ENCODE measurements around the gene C14orf119.
A peak's percentile ranks its signal among the peaks of the same experiment; 100 is the strongest.
"Not testable (repeated sequence)": the region's sequence is repeated elsewhere in the genome, so short reads cannot be mapped to it uniquely, and the experiment has no call there.

The C14orf119 gene

GRCh38 chr14:23091294-23092225 is 3.7 kb upstream of the C14orf119 start:
- no peak for DNase-seq

- no peak for DNase-seq
These were observed 2.2 kb upstream of the C14orf119 start for GRCh38 chr14:23093104-23093503.

GRCh38 chr14:23093526-23093925 is 1.8 kb upstream of the C14orf119 start:
- DNase-seq, result no peak

DNA sequence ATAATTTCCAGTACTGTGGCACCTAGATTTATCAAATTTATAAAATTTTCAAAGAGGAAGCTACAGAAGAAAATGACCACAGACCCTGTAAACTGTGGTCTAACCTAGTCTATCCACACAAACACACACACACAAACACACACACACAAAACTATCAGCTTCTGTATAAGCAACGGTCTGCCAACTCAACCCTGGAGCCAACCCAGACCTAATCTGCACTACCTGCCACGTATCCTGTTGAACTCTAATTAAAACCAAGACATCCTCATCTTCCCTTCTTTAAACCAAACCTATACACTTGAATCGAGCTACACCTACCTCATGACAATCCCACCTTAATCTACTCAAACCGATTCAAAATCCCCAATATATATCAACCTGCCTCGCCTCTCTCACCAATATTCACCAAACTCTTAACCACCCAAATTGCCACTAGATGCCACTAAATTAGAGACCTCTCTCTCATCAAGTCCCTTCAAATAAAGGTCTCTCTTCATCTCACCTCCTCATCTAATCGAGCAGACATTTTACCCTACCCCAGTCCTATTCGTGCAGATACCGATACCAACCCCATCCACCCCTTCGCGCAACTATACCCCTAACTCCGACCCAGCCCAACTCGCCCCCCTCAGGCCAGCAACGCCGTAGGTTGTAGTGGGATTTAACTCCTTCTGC is 1.2 kb upstream of the C14orf119 start:
- peak; percentile 9 for DNase-seq

DNA sequence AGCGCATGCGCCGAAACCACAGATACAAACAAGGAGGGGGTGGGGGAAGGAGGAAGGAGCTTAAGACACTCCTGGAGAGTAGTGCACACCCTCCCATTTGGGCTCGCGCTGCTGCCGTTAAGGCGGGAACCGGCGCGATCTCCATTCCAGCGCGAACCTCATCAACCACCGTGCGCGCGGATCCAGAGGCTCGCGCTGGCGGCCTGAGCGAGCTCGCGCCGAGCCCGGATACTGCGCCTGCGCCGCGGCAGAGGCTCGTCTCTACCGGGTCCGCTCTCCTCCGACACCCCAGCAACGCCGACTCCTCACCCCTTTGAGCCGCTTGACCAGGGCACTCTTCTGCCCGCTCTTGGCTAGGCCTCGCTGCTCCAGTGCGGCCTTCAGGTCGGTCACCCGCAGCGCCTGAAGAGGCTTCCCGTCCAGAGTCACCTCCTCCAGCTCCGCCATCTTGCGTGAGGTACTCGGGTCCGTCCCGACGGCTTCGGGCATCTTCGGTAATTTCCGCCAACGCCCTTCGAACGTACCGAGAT is 574 bp upstream of the C14orf119 start, which contains the start of gene ACIN1:
Gene ACIN1 (minus strand): TSS at position 471 of the 530 bp plus-strand sequence. CDS start 24 bp downstream, at position 447.
- DNase-seq, result peak; percentile 84

DNA sequence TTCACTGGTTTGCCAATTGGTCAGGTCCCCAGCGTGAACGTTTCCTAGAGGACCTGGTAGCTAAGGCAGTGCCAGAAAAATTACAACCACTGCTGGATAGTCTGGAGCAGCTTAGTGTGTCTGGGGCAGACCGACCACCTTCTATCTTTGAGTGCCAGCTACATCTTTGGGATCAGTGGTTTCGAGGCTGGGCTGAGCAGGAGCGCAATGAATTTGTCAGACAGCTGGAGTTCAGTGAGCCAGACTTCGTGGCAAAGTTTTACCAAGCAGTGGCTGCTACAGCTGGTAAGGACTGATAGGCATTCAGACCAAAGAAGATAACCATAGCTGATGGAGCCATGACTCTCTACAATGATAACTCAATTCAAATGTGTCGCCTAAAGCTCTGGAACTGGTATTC is 2.5 kb downstream of the C14orf119 start:
- DNase-seq, result no peak

GRCh38 chr14:23099212-23099861 is 4.0 kb downstream of the C14orf119 start:
- DNase-seq, result no peak

DNA sequence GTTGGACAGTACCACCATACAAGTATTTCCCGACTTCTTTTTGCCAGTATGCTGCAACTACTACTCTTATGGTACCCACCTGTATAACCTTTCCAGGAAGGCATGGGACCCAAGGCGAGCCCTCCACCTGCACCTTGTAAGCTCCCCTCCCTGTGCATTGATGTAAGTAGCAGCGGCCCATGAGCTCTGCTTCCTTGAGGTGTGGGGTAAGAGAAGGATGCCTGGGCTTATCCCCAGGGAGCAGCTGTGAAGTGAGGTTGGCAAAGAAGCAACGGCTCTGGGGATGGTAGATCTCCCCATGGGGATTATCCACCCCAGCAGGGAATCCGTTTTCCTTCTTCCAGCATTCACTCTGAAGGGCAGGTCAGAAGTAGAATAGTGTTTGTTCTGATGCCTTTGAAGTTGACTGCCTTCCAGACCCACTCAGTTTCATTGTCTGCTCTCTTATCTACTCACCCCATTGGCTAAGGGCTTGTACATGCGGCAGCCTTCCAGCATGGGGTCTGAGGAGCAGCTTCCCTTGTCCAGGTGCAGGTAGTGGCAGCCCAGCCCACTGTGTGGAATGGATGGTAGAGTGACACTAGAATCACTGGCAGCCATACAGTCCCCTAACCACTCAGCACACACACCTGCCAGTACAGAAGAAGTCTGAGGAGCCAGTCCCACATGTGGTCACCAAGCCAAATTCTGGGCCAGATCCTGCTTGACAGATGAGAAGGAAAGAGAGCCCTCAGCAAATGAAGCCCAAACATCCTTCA is 6.1 kb downstream of the C14orf119 start:
- no peak for DNase-seq

DNA sequence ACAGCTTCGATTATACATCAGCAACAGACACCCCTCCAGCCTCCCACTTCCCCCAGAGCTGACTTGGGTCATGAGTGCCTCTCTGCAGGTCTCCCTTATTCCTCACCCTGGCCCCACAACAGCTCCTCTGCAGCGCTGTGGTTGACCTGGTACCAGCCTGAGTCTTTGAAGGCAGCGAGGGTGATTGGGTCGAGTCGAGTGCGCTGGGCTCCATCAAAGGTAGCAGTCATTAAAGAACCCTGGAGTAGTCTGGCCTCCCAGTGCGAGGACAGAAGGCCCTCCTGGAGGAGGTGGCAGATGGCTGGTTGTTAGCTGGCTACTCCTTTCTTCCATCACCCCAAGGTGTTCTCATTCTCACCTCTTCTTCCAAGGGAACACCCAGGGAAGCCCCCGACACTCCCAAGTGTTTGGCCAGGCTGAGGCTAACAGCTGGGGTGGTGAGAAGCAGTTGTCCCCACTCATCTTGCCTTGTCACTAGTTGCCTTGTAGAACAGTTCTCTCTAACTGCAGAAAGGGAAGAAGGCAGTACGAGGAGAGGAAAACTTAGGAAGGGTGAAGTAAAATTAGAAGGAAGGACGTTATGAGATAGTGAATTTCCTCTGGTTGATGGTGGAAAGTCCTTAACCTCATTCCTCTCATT is 6.8 kb downstream of the C14orf119 start:
- DNase-seq, result no peak

DNA sequence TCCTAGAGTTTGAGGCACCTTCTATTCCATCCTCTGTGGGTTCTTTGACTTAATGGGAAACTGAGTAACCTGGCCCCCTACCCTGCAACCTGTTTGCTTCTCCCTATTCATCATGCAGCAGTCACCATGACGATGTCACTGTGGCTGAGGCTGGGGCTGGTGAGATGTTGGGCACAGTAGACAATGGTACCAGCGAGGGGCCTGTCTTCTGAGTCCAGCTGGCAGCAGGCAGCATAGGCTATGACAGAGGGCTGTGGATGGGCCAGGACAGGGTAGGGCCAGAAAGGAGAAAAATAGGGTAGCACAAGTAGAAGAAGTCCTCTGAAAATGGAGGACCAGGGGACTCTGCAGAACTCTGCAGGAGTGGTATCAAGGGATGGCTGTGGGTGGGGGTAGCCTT is 7.5 kb downstream of the C14orf119 start:
- no peak for DNase-seq

- DNase-seq, result no peak
These were observed 8.3 kb downstream of the C14orf119 start for GRCh38 chr14:23103581-23103980.

GRCh38 chr14:23104070-23104590 is 8.8 kb downstream of the C14orf119 start:
- no peak for DNase-seq

DNA sequence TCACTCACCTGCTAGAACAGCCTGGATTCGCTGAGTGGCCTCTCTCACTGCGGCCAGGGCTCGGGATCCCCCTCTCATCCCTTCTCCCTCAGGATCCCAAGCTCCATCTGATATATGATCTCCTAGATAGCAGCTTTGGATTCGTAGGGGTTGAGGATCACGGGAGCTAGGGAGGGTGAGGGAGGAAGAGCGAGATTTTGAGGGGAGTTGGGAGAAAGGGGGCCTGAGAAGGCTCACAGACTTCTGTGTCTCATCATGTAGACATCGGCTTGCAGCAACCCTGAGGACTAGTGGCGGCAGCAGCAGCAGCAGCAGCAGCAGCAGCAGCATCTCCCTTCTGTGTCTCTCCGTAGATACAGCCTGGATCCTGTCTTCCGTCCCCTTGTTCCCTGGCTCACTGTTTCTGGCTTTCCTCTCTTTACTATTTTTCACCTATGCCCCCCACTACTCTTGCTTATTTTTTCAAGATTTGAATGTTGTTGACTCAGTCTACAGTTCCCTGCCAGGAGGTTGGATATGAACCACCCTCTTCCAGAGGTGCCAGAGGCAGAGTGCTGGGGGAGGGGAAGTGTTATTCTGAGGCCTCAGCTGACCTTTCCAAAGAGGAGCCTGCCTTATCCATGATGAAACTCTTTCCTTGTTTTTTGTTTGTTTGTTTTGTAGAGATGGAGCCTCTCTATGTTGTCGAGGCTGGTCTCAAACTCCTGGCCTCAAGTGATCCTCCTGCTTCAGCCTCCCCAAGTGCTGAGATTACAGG is 9.5 kb downstream of the C14orf119 start, which contains the start of gene CIROP:
Gene CIROP (minus strand): TSS at position 399 of the 757 bp plus-strand sequence. CDS start 69 bp downstream, at position 330.
- DNase-seq, result no peak

- no peak for DNase-seq
These were observed 10.1 kb downstream of the C14orf119 start for GRCh38 chr14:23105348-23105824.

- DNase-seq, result no peak
These were observed 11.4 kb downstream of the C14orf119 start for GRCh38 chr14:23106747-23107045.

GRCh38 chr14:23107620-23108019 is 12.3 kb downstream of the C14orf119 start:
- DNase-seq, result not testable (repeated sequence)

- not testable (repeated sequence) for DNase-seq
These were observed 12.9 kb downstream of the C14orf119 start for GRCh38 chr14:23108169-23108568.

DNA sequence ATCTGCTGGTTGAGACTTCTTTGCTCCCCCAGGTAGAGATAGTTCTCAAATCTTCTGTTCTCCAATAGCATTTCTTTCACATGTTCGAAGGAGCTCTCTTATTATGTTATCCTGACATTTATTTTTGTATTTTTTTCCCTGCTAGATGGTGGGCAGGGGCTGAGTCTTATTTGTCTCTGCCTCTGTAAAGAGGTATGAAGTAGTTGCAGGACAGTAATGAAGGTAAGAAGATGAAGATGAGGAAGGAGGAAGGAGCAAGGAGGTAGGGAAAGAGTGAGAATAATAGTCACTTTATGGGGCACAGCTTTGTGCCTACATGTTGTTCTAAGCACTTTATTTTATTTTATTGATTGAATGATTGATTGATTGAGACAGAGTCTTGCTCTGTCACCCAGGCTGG is 14.5 kb downstream of the C14orf119 start:
- DNase-seq, result no peak

- DNase-seq, result no peak
These were observed 15.5 kb downstream of the C14orf119 start for GRCh38 chr14:23110579-23111365.

All from CD4-positive, alpha-beta T cell treated with Interleukin-21 for 1 hour (primary cell).